NCI-H187 (cell line): ENCODE results near the gene SYCE3.
"Not testable (repeated sequence)": the region's sequence is repeated elsewhere in the genome, so short reads cannot be mapped to it uniquely, and the experiment has no call there.

ENCODE experiments used
- DNase-seq, 2 experiments: peaks; one replicate each; lab custom pipeline; 2025; lab: John Stamatoyannopoulos, UW

Gene SYCE3

GRCh38 chr22:50520826-50521453 is 41.8 kb downstream of the SYCE3 start:
- no peak for DNase-seq

- not testable (repeated sequence) for DNase-seq
These were observed 42.5 kb downstream of the SYCE3 start for GRCh38 chr22:50520184-50520583.

GRCh38 chr22:50519151-50519550 is 43.6 kb downstream of the SYCE3 start:
- no peak for DNase-seq

GRCh38 chr22:50518606-50519005 is 44.1 kb downstream of the SYCE3 start:
- no peak for DNase-seq

- no peak for DNase-seq
These were observed 45.0 kb downstream of the SYCE3 start for GRCh38 chr22:50517495-50518260.

- no peak for DNase-seq
These were observed 45.8 kb downstream of the SYCE3 start for GRCh38 chr22:50516891-50517290.

GRCh38 chr22:50516068-50516467 is 46.7 kb downstream of the SYCE3 start:
- DNase-seq = no peak

- no peak for DNase-seq
These were observed 49.5 kb downstream of the SYCE3 start for GRCh38 chr22:50513175-50513574.

GRCh38 chr22:50508897-50509296 is 53.8 kb downstream of the SYCE3 start:
- DNase-seq = no peak

GRCh38 chr22:50507991-50508884 is 54.5 kb downstream of the SYCE3 start, which contains the start of gene NCAPH2:
NCAPH2 (plus strand) TSS chr22:50508224; CDS start chr22:50508338, 114 bp downstream.
- peak; percentile 22 to 50 for DNase-seq

- DNase-seq = peak in 1 of 2 experiments; percentile 36
These were observed 55.2 kb downstream of the SYCE3 start, which contains the start of gene LMF2 for GRCh38 chr22:50507421-50507990. LMF2 (minus strand) TSS chr22:50507702; CDS start chr22:50507675, 27 bp downstream.

GRCh38 chr22:50506611-50507420 is 55.9 kb downstream of the SYCE3 start:
- no peak for DNase-seq

- DNase-seq = no peak
These were observed 56.7 kb downstream of the SYCE3 start for GRCh38 chr22:50505776-50506610.

GRCh38 chr22:50505276-50505775 is 57.4 kb downstream of the SYCE3 start:
- DNase-seq = no peak

GRCh38 chr22:50504369-50505211 is 58.1 kb downstream of the SYCE3 start:
- no peak for DNase-seq

- no peak for DNase-seq
These were observed 59.1 kb downstream of the SYCE3 start for GRCh38 chr22:50503475-50504145.

GRCh38 chr22:50502628-50503474 is 59.9 kb downstream of the SYCE3 start:
- DNase-seq = no peak
